Upper lobe of left lung (tissue), 4 donors: ENCODE measurements around the gene PCBD1.

Experiments used
- EP300 ChIP-seq, 4 donors: sonication (generic); formaldehyde crosslinking; IDR thresholded peaks; one replicate each; pipeline ENCODE4 v1.5.1; 2017; ENCODE audit warnings: antibody characterized with exemption in 4 of 4, control low read depth in 2 of 4
- TF ChIP-seq, protein P1 (sequence below), 6 experiments: fragments of 450-650 bp in 4 of 6; fragments of 200-600 bp in 2 of 6; sonication (generic) in 2 of 6; IDR thresholded peaks; one replicate each; pipeline ENCODE4 v1.5.1; 2016 to 2019; ENCODE audit warnings: antibody characterized with exemption in 6 of 6

DNA sequence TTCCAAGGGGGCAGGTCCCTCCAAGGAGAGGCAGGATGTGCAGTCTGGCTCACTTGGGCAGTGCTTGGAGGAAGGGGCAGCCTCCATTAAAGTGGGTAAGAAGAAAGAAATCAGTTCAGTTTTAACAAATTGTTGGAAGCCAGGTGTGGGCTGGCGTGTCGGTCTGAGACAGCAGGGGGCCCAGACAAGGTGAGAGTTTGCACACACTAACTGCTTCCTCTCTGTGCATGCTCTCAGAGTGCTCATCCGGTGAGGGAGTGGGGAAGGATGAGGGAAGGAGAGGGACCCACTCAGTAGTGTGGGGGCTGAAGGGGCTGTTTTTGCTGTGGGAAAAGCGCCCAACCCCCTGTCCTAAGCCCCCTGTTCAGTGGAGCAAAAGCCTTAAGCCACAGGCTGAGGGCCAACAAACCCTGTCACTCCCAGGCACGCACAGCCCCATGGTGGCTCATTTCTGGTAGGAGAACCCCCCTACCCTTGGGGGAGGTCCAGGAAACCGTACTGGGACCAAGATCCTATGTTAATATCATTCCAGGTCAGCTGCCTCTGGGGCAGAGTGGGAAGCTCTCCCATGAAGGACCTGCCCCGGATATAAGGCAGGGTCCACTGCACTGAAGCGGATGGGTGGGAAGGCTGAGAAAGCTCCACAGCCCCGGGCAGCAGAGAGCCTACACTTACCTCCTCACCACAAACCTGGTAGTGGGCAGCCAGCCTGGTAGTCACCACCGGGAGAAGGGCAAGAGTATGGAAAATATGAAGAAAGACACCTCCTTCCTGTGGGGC lies 5.1 kb upstream of the PCBD1 start:
- TF ChIP-seq, protein P1, sequence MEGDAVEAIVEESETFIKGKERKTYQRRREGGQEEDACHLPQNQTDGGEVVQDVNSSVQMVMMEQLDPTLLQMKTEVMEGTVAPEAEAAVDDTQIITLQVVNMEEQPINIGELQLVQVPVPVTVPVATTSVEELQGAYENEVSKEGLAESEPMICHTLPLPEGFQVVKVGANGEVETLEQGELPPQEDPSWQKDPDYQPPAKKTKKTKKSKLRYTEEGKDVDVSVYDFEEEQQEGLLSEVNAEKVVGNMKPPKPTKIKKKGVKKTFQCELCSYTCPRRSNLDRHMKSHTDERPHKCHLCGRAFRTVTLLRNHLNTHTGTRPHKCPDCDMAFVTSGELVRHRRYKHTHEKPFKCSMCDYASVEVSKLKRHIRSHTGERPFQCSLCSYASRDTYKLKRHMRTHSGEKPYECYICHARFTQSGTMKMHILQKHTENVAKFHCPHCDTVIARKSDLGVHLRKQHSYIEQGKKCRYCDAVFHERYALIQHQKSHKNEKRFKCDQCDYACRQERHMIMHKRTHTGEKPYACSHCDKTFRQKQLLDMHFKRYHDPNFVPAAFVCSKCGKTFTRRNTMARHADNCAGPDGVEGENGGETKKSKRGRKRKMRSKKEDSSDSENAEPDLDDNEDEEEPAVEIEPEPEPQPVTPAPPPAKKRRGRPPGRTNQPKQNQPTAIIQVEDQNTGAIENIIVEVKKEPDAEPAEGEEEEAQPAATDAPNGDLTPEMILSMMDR (IDR thresholded peaks at IDR 0.05): no peak
- no peak for TF ChIP-seq EP300 (IDR thresholded peaks at IDR 0.05)
